G401 (cell line): ENCODE measurements around the gene FRAT2. TPM values are rescaled to one million over a fixed set of nuclear protein-coding genes. Genes with fewer than 3 reads are reported as not detected.

Source experiments
- DNase-seq: peaks from one replicate; pipeline ENCODE4 v3.0.0-alpha.2; 2015; ENCODE audit warnings: low spot score
- in situ Hi-C: cut with HindIII; loops from 2 replicates; pipeline ENCODE4 v1.10.0; 2016; ENCODE audit warnings: low sequenced_read_pairs, mixed read lengths
- total RNA-seq: library from RNA; depleted of rRNA; stranded (reverse); fragments of >200 nt; shearing (Covaris generic); gene quantifications from 2 replicates; pipeline ENCODE4 v1.2.3, GENCODE V29; 2014

The FRAT2 gene
- total RNA-seq, 1 experiment from 2014 or later, result 29.7 TPM

DNA sequence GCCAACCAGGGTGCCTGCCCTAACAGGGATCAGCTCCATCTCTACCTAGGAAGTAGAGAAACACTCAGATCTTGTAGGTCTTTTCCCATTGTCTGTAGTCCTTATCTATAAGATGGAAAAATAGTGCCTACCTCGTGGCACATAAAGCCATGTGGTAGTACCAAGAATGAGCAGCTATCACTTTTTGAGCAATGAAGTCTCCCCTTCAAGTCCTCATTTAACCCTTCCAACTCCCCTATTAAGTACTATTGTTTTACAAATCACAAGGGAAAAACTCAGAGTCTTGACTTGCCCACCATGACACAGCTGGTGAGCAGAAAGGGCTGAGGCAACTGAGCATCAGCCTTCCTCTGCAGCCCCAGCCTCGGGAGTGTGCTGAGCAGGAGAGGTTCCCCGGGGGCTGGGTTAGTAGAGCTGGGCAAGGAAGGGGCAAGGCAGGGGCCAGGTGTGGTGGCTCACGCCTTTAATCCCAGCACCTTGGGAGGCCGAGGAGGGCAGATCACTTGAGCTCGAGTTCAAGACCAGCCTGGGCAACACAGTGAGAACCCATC is 3.3 kb downstream of the FRAT2 start:
- no peak for DNase-seq
- in situ Hi-C loops, result no loop called here

DNA sequence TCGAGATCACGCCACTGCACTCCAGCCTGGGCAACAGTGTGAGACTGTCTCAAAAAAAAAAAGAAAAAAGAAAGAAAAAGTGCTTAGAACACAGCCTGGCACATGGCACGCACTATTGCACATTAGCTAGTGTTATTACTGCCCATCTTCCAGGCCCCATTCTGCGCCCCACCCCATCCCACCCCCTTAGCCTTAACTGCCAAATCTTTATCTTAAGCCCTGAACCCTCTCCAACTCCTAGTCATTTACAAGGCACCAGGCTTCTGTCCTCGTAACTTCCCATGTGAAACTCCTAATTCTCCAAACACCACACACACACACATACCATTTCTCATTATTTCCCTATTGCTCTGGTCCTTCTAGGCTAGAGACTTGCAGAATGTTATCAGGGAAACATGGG is 4.8 kb downstream of the FRAT2 start:
- no peak for DNase-seq
- in situ Hi-C loops, result no loop called here

DNA sequence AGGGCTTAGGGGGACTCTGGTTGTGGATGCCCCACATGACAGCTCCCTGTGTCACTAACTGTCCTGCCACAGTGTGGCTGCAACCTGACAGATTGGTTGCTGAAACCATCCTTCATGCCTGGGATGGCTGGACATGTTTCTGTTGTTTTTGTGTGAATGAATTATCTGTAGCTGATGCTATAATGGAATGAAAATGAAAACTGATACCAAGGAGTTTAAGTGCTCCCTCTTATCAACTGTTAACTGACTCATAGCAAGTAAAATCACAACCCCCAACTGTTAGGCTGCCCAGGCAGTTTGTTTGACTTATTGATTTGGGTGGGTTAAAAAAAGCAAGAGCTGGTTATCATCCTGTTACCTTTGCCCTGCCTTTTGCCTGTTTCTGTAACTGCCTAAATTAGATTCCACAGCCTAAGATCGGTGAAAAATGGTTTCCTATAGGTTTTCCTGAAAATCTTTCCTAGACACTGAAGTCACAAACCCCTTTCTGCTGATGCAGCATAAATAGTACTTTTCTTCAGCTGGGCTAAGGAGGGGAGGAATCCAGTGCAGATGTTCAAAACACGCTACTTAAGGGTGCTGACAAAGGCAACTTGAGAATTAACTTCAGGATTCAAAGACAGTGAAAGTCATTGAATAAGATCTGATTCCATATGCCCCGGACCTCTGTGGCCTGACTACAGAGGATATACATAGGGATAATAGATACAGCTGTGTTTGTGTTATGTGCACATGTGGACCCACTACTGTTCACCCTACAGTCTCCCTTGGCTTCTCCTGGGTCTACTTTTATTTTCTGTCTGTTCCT is 5.7 kb downstream of the FRAT2 start:
- in situ Hi-C loops, result no loop called here

DNA sequence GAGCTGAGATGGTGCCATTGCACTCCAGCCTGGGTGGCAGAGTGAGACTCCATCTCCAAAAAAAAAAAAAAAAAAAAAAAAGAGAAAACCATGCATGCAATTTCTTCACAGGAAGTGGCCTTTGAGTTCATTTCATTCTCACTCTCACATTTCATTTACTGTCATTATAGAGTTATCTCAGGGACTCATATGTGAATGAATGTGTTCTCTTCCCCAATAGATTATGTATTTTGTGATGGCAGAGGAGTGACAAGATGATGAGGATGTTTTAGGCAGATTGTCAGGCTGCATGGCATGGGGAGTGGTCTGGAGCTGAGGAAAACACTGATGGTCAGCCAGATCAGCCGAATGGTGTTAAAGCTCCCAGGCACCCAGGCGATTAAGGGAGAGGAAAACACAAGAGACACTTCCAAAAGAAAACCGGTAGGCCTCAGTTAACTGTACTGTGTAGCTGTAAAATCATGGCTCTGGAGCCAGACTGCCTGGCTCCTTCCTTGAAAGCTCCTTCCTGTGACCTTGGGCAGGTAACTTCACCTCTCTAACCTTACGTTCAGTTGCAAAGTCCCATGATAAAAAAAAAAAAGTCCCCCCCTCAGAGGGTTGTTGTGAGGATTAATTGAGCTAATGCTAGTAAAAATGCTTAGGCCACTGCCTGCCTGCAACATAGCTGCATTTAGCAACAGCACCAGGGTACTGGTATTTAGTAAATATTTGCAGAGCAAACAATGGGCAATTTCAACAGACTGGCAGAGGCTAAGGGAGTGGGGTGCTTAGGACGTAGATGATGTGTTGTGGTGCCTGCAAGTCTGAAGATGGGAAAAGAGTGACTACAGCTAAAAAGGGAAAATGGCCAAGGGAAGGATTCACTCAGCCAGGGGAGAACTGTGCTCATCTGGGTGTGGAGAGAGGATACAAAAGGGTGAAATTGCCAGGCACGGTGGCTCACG is 6.9 kb downstream of the FRAT2 start:
- peak; percentile 23 for DNase-seq
- in situ Hi-C loops, result no loop called here

More for the DNA sequence above, 5.7 kb downstream of the FRAT2 start:
- DNase-seq, result no peak

DNA sequence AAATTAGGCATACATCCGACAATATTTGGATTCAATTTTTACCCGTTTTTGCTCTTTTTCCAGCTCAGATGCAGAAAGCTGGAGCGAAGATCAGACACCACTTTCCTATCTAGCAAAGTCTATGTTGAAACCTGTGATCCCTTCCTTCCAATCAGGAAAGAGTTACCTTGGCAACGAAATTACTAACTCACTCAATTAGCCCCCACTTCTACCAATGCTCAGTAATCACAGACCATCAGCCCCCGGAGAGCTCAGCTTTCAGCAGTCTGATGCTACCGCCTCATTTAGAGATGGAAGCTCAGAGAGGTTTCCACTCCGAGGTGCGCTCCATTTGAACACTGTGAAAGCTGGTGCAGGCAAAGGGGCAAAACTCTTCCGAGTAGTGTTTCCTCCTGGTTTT is 8.8 kb downstream of the FRAT2 start:
- in situ Hi-C loops, result no loop called here
- DNase-seq, result no peak

DNA sequence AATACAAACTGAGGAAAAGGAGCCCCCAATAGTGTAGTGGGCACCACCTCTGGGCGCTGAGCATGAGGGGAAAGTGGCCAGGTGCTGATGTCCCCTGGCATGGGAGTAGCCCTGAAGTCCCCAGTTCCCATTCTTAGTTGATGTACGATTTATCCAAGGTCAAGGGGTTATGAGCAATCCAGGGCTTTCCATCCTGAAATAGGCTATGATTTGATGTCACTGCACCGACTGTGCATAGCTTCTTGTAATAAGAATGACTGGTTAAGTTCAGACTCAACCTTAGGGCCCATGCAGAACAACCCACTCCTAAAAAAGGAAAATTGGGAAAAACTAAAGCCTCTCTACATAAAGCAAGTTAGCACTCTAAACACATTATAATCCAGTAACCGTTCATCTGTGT is 11.0 kb downstream of the FRAT2 start:
- no peak for DNase-seq
- in situ Hi-C loops, result no loop called here

DNA sequence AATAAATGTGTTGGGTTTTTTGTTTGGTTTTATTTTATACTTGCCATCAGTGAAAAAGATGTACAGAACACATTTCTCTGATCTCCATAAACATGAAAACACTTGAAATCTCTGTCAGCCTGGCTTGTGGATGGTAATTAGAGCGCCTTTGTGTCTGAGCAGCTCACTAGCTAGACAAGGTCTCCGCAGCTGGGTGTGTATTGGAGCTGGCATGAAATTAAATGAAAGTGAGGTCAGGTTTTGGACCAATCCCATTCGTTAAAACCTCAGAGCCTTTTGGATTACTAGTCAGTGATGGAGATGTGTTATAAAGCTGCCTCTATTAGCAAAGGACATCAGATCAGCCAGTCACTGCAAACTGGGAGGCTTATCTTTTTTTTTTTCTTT is 12.7 kb downstream of the FRAT2 start:
- no peak for DNase-seq
- in situ Hi-C loops, result no loop called here

DNA sequence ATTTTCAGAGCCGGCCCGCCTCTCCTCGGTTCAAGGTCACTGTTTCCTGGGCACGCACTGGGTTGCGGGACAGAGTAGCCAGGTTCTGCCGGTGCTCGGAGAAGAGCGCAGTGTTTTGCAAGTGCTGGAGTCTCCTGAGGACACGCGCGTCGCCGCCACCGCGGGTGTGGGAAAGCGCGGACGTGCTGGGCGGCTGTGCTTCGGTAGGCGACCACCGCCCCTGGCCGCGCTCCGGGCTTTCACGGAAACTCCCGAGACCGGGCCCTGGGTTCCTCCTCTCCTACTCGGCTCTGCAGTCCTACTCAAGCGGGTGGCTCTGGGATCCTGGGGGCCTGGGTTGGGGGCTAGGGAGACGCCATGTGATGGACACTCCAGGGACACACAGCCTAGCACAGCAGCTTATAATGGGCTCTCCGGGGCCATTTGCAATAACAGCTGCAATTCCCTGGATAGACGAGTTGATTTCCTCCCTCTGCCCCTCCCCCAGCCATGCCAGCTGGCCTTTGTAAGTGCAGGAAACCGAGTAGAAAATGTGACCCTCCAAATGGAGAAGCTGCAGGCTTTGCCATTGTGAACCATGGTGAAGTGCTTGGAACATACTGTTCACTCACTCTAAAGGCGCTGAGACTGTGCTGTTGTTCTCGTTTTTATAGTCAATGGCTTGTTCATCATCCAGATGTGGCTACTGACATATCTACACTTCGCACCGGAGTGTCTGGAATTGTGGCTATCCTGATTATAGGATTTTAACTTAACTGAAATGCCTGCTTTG is 13.3 kb downstream of the FRAT2 start:
- peak; percentile 33 for DNase-seq
- in situ Hi-C loops, result no loop called here

DNA sequence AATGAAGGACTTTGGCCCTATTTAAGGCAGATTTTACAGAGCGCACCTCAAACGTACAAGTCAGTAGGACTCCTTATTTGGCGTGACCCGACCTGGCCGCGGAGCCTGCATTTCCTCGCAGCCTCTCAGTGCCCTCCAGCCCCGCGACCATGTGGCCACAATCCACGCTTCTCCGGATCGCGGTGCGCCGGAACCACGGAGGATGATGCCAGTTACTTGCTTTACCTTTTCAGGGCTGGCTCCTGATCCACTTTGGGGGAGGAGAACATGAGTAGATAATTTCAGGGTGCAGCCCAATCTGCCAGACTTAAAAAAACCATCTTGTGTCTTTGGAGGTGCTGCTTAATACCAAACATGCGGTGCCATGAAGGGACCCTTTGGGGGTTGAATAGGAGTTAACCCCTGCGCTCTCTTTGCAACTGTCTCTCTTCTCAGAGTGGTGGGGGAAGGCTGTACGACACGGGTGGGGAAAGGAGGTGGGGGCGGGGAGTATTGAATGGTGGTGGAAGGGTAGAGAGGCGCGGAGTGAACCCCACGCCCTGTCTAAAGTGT is 14.0 kb downstream of the FRAT2 start:
- in situ Hi-C loops, result no loop called here
- no peak for DNase-seq

DNA sequence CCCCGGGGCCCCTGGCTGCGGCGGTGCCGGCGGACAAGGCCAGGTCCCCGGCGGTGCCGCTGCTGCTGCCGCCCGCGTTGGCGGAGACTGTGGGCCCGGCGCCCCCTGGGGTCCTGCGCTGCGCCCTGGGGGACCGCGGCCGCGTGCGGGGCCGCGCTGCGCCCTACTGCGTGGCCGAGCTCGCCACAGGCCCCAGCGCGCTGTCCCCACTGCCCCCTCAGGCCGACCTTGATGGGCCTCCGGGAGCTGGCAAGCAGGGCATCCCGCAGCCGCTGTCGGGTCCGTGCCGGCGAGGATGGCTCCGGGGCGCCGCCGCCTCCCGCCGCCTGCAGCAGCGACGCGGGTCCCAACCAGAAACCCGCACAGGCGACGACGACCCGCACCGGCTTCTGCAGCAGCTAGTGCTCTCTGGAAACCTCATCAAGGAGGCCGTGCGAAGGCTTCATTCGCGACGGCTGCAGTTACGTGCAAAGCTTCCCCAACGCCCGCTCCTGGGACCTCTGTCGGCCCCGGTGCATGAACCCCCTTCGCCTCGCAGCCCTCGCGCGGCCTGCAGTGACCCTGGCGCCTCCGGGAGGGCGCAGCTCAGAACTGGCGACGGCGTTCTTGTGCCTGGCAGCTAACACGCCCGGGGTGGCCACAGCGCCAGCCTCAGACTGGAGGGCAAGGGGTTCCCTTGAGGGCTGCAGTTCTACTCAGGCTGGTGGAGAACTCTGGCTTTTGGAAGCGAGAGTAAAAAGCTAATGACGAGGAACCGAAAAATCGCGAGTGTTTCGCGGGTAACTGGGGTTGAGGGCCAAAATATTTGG is 14.7 kb downstream of the FRAT2 start:
- in situ Hi-C loops, result no loop called here
- DNase-seq, result peak; percentile 55

DNA sequence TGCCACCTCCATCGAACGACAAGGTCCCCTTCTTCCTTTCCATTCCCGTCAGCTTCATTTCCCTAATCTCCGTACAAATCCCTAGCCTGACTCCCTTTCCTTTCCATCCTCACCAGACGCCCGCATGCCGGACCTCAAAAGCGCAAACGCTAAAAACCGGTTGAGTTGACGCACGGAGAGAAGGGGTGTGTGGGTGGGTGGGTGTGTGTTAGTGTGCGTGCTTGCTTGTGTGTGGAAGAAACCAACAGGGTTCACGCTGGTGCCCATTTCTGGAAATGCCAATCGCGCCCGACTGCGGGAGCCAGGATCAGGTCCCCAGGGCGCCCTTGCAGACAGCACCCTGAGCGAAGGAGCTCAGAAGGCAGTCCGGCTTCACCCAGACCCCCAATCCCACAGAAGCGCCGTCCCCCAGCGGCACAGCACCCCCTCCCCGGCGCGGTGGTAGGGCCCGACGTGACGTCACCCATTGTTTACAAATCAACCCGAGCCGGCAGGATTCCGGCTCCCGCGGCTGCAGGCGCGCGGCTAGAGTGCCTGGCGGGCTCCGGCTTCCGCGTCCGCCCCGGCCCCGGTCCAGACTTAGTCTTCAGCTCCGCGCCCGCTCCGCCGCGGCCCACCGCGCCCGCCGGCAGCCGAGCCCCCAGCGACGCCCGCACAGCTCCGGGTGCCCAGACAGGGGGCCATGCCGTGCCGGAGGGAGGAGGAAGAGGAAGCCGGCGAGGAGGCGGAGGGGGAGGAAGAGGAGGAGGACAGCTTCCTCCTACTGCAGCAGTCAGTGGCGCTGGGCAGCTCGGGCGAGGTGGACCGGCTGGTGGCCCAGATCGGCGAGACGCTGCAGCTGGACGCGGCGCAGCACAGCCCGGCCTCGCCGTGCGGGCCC is 15.5 kb downstream of the FRAT2 start, which contains the start of gene FRAT1:
Gene FRAT1, plus strand, starts transcription at position 500 of the 880 bp plus-strand sequence. Its CDS starts 183 bp downstream, at position 683.
- peak; percentile 89 for DNase-seq
- in situ Hi-C loops, result no loop called here

DNA sequence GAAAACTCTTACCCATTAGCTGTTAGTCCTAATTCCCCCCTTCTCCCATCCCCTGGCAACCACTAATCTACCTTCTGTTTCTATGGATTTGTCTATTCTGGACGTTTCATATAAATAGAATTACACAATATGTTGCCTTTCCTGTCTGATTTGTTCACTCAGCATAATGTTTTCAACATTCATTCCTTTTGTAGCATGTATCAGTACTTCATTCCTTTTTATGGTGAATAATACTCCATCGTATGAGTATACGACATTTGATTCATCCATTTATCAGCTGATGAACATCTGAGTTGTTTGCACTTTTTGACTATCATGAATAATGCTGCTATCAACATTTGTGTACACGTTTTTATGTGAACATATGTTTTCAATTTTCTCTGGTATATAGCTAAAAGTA is 19.9 kb downstream of the FRAT2 start:
- in situ Hi-C loops, result no loop called here

DNA sequence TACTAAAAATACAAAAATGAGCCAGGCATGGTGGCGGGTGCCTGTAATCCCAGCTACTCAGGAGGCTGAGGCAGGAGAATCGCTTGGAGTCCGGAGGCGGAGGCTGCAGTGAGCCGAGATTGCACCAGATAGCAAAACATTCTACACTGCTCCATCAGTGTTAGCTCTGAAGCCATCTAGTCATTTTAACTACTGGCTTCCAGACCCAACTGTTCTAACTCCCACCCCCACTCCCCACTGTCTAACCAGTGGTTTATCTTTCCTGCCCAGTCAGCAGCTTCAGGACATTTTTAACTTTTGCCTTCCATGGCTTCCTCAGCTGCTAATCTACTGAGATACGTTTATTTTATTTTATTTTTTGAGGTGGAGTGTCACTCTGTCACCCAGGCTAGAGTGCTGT is 21.6 kb downstream of the FRAT2 start:
- in situ Hi-C loops, result no loop called here

More for the DNA sequence above, 19.9 kb downstream of the FRAT2 start:
- DNase-seq, result no peak

DNA sequence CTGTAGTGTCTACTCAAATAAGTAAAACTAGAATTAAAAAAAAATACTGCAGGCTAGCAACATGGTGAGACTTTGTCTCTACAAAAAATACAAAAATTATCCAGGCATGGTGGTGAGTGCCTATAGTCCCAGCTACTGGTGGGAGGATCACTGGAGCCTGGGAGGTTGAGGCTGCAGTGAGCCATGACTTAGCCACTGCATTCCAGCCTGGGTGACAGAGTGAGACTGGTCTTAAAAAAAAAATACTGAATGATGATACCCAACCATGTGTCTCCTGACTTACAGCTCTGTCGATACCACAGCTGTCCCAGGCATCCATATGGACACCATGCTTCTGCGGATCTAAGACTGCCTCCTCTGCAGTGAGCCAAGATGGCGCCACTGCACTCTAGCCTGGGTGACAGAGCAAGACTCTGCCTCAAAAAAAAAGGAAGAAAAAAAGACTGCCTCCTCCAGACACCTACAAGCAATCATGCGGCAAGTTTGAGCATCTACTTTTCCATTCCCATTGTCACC is 23.4 kb downstream of the FRAT2 start:
- DNase-seq, result no peak
- in situ Hi-C loops, result no loop called here

More for the DNA sequence above, 21.6 kb downstream of the FRAT2 start:
- no peak for DNase-seq

DNA sequence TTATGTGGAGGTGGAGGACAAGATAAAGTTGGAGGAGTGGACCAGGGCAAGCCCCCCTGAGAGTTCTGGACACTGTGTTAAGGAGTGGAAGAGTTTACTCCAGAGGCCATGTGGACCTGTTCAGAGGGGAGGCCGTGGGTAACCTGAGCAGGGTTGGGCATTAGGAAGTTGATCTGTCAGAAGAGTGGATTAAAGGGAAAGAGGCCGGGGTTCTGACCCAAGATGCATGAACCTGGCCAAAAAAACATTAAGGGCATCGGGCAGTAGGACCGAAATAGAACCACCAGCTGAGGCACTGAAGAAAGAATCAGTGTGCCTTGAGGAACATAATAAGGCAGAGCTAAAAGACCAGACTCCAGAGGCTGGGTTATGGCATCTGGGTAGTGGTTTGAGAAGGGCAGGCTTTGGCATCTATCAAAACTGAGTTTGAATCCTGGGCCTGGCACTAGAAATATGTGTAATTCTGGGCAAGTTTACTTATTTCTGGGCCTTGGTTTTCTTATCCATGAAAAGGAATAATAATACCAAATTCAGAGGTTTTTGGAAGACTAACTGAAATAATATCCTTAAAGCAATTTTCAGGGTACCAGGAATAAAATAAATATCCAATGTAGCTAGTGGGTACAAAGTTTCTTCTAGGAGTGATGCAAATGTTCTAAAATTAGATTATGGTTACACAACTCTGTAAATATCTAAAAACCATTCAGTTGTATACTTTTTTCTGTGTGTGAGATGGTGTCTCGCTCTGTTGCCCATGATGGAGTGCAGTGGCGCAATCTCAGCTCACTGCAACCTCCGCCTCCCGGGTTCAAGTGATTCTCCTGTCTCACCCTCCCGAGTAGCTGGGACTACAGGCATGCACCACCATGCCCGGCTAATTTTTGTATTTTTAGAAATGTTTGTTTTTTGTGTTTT is 26.4 kb downstream of the FRAT2 start:
- in situ Hi-C loops, result no loop called here
- DNase-seq, result no peak

DNA sequence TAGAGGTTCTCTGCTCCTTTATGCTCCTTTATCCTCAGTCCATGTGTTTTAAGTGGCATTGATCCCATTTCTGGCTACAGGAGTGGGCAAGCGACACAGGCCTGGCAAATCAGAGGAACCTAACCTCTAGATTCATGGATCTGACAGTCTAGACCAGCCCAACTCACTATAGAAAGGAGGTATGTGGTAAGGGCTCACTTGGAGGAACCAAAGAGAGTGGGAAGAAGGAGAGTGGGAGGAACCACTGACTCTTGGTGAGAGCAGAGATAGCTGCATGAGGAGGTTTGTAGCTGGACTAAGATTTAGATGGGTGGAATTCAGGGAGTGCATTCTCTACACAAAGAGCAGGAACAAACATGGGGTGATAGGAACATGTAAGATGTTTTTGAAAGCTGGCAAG is 27.1 kb downstream of the FRAT2 start:
- in situ Hi-C loops, result no loop called here
- DNase-seq, result no peak
